Activated CD8-positive, alpha-beta T cell treated with anti-CD3 and anti-CD28 coated beads for 36 hours (primary cell): ENCODE results near the gene FAM81B. TPM values are rescaled to one million over a fixed set of nuclear protein-coding genes. Genes with fewer than 3 reads are reported as not detected.
"Not testable (repeated sequence)": the region's sequence is repeated elsewhere in the genome, so short reads cannot be mapped to it uniquely, and the experiment has no call there.

Experiments
- ATAC-seq: fragments of 200-7000 bp; cut with Tn5 transposase; one replicate; pipeline ENCODE4 v1.10.0; 2021; ENCODE audit warnings: mild to moderate bottlenecking, moderate library complexity
- CTCF ChIA-PET: fragments of 350-600 bp; sonication (Branson Sonifier 250); formaldehyde crosslinking; loops from one replicate; lab custom pipeline; 2021; ENCODE audit warnings: antibody characterized with exemption; lab: Charles Lee
- POLR2A ChIA-PET: fragments of 350-600 bp; sonication (Branson Sonifier 250); formaldehyde crosslinking; loops from one replicate; lab custom pipeline; 2021; ENCODE audit warnings: antibody characterized with exemption; lab: Charles Lee
- DNase-seq: peaks from one replicate; pipeline ENCODE4 v3.0.0-alpha.2; 2020
- H3K27ac Mint-ChIP-seq: one replicate; pipeline ENCODE4 v1.8.0; 2021; ENCODE audit warnings: mild to moderate bottlenecking, mixed read lengths
- H3K27me3 Mint-ChIP-seq: one replicate; pipeline ENCODE4 v1.8.0; 2021; ENCODE audit warnings: mixed read lengths
- H3K36me3 Mint-ChIP-seq: one replicate; pipeline ENCODE4 v1.8.0; 2021; ENCODE audit warnings: low read depth, mixed read lengths
- H3K4me1 Mint-ChIP-seq: one replicate; pipeline ENCODE4 v1.8.0; 2021; ENCODE audit warnings: low read depth, mixed read lengths
- H3K4me3 Mint-ChIP-seq: one replicate; pipeline ENCODE4 v1.8.0; 2021; ENCODE audit warnings: mild to moderate bottlenecking, moderate library complexity, mixed read lengths
- H3K9me3 Mint-ChIP-seq: one replicate; pipeline ENCODE4 v1.8.0; 2021; ENCODE audit warnings: mixed read lengths
- CTCF ChIP-seq: fragments of 200-600 bp; IDR thresholded peaks from one replicate; pipeline ENCODE4 v1.8.0; 2022; ENCODE audit warnings: antibody characterized with exemption, mild to moderate bottlenecking
- intact Hi-C: fragments of 100-400 bp; cut with micrococcal nuclease; formaldehyde crosslinking; loops from one replicate; pipeline ENCODE4 v1.10.0; 2022
- total RNA-seq, 2 experiments: library from RNA; stranded (reverse); gene quantifications; one replicate each; pipeline ENCODE4 v1.2.3, GENCODE V29; 2021

The FAM81B gene
- total RNA-seq: not detected

- H3K27me3 Mint-ChIP-seq: peaks cover 10% of the 10 kb centered on the region
- H3K27ac Mint-ChIP-seq: no peak within 1 kb of the TSS
- H3K4me3 Mint-ChIP-seq: no peak within 1 kb of the TSS
- no peaks in the 10 kb centered on the region for H3K4me1 Mint-ChIP-seq
- H3K9me3 Mint-ChIP-seq: peaks cover 2% of the 10 kb centered on the region
- no peak for TF ChIP-seq CTCF
- ChIA-PET CTCF (no interaction called here), POLR2A (no interaction called here)
- no peaks in the 10 kb centered on the region for H3K36me3 Mint-ChIP-seq
- DNase-seq (no peak), ATAC-seq (no peak)
- intact Hi-C loops: no loop called here
Observed at GRCh38 chr5:95390812-95391492, at the start of gene FAM81B. Gene FAM81B (plus strand): TSS chr5:95391366. CDS start chr5:95391390, 24 bp downstream.

GRCh38 chr5:95341444-95341843, 49.7 kb upstream of the FAM81B start:
- H3K4me1 Mint-ChIP-seq, H3K27me3 Mint-ChIP-seq, H3K36me3 Mint-ChIP-seq, CTCF ChIA-PET, intact Hi-C loops, H3K4me3 Mint-ChIP-seq, H3K27ac Mint-ChIP-seq, ATAC-seq, POLR2A ChIA-PET, DNase-seq, H3K9me3 Mint-ChIP-seq: not testable (repeated sequence)

- Mint-ChIP-seq H3K4me3 (no peak overlapping the region), H3K27ac (no peak overlapping the region), H3K9me3 (peaks cover 3% of the 10 kb centered on the region), H3K27me3 (peaks cover 2% of the 10 kb centered on the region), H3K4me1 (no peaks in the 10 kb centered on the region), H3K36me3 (no peaks in the 10 kb centered on the region)
- no peak for DNase-seq
- intact Hi-C loops: no loop called here
- TF ChIP-seq CTCF: no peak
- ATAC-seq: no peak
- POLR2A ChIA-PET: no interaction called here
- CTCF ChIA-PET: no interaction called here
Observed at GRCh38 chr5:95347506-95348120, 43.6 kb upstream of the FAM81B start.

- intact Hi-C loops: no loop called here
- Mint-ChIP-seq H3K4me3 (no peak overlapping the region), H3K9me3 (peaks cover 3% of the 10 kb centered on the region), H3K27ac (no peak overlapping the region), H3K36me3 (no peaks in the 10 kb centered on the region), H3K4me1 (no peaks in the 10 kb centered on the region), H3K27me3 (peaks cover 1% of the 10 kb centered on the region)
- ChIA-PET POLR2A (no interaction called here), CTCF (no interaction called here)
- ATAC-seq (no peak), DNase-seq (no peak)
- no peak for TF ChIP-seq CTCF
Observed at GRCh38 chr5:95350631-95351030, 40.5 kb upstream of the FAM81B start.

GRCh38 chr5:95352691-95353090, 38.5 kb upstream of the FAM81B start:
- ATAC-seq: no peak
- no peaks in the 10 kb centered on the region for H3K4me1 Mint-ChIP-seq
- CTCF ChIA-PET: no interaction called here
- POLR2A ChIA-PET: no interaction called here
- intact Hi-C loops: no loop called here
- H3K9me3 Mint-ChIP-seq: peaks cover 3% of the 10 kb centered on the region
- no peak overlapping the region for H3K4me3 Mint-ChIP-seq
- DNase-seq: no peak
- no peaks in the 10 kb centered on the region for H3K36me3 Mint-ChIP-seq
- no peak for TF ChIP-seq CTCF
- H3K27ac Mint-ChIP-seq: no peak overlapping the region
- H3K27me3 Mint-ChIP-seq: peaks cover 4% of the 10 kb centered on the region
